GM12892 (cell line): ENCODE measurements around the gene TNNT2.

ENCODE experiments used
- POLR2AphosphoS5 ChIP-seq: IDR thresholded peaks from 2 replicates; pipeline ENCODE4 v1.6.1; 2011; ENCODE audit warnings: low read depth, low read length, control low read depth
- TAF1 ChIP-seq: IDR thresholded peaks from 2 replicates; pipeline ENCODE4 v1.6.1; 2011; ENCODE audit warnings: low read depth, mild to moderate bottlenecking, control low read depth, low read length, borderline replicate concordance

DNA sequence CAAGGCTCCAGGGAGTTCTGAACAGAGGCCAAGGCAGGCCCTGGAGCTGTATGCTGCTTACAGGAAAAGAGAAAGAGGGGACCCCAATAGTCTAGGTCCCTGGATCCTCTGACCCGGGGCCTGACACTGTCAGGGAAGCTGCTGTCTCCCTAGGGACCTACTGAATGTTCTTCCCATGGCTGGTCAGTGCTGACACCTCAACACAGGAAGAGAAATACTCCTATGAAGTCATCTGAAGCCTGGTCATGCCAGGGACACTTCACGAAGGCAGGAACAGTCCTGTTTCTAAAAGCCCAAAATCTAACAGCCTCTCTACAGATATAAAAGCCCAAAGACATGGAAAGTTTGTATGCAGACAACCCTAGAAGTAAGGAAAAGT is 23.4 kb upstream of the TNNT2 start:
- TF ChIP-seq POLR2AphosphoS5: no peak
- TF ChIP-seq TAF1: no peak
